Esophagus muscularis mucosa (tissue), 4 donors: Measurements from ENCODE around the gene SDK1. TPM values are rescaled to one million over a fixed set of nuclear protein-coding genes. Genes with fewer than 3 reads are reported as not detected.

Source experiments
- DNase-seq: peaks from one replicate; pipeline ENCODE4 v3.0.0-alpha.2; 2017; ENCODE audit errors: extremely low spot score
- H3K27ac ChIP-seq, 4 donors: fragments of 200-600 bp; sonication (generic); replicated peaks in 1 of 4; 1 replicate in 3 of 4; 2 replicates in 1 of 4; pipeline ENCODE4 v1.5.1; 2016 to 2019; ENCODE audit warnings: mild to moderate bottlenecking in 1 of 4
- H3K27me3 ChIP-seq, 4 donors: fragments of 200-600 bp; sonication (generic); one replicate each; pipeline versions ENCODE4 v1.5.1 to v1.6.0; 2016 to 2019
- H3K36me3 ChIP-seq, 4 donors: fragments of 200-600 bp; sonication (generic); one replicate each; pipeline ENCODE4 v1.5.1; 2016 to 2019
- H3K4me1 ChIP-seq, 4 donors: fragments of 200-600 bp; sonication (generic); one replicate each; pipeline ENCODE4 v1.5.1; 2016 to 2019
- H3K4me3 ChIP-seq, 4 donors: fragments of 200-600 bp; sonication (generic); 1 replicate in 2 of 4; 2 replicates in 2 of 4; pipeline ENCODE4 v1.5.1; 2016 to 2019; ENCODE audit warnings: mild to moderate bottlenecking in 4 of 4, moderate library complexity in 1 of 4
- H3K9me3 ChIP-seq, 4 donors: fragments of 200-600 bp; sonication (generic); 1 replicate in 3 of 4; 2 replicates in 1 of 4; pipeline ENCODE4 v1.5.1; 2016 to 2019
- CTCF ChIP-seq, 3 experiments: fragments of 200-600 bp in 2 of 3; fragments of 450-650 bp in 1 of 3; sonication (generic) in 2 of 3; IDR thresholded peaks; one replicate each; pipeline ENCODE4 v1.5.1; 2017 to 2019; ENCODE audit warnings: antibody characterized with exemption in 3 of 3, mild to moderate bottlenecking in 2 of 3, moderate library complexity in 1 of 3
- EP300 ChIP-seq: sonication (generic); formaldehyde crosslinking; IDR thresholded peaks from one replicate; pipeline ENCODE4 v1.6.1; 2017; ENCODE audit warnings: antibody characterized with exemption
- POLR2A ChIP-seq: fragments of 450-650 bp; IDR thresholded peaks from one replicate; pipeline ENCODE4 v1.6.1; 2017; ENCODE audit warnings: antibody characterized with exemption, moderate library complexity, mild to moderate bottlenecking, low read depth
- POLR2AphosphoS5 ChIP-seq, 2 donors: sonication (generic); formaldehyde crosslinking; IDR thresholded peaks; one replicate each; pipeline ENCODE4 v1.6.1; 2017; ENCODE audit warnings: antibody characterized with exemption in 2 of 2
- WGBS: methylation state at CpG from one replicate; pipeline ENCODE4 v1.1.5; 2018; 5-methylcytosine and 5-hydroxymethylcytosine counted together
- intact Hi-C: fragments of 100-400 bp; cut with DNase I; formaldehyde crosslinking; loops from one replicate; pipeline ENCODE4 v1.15.1; 2023
- total RNA-seq, 4 donors: library from RNA; depleted of rRNA; stranded (reverse); fragments of >200 nt; gene quantifications; one replicate each; pipeline versions ENCODE4 v1.1.0 to v1.2.1, GENCODE V29; 2016

Gene SDK1
- total RNA-seq, 4 donors from 2014 or later, result 7.8 to 18.6 (median 12.0) TPM

GRCh38 chr7:3589752-3590151 is 288.7 kb downstream of the SDK1 start:
- Histone ChIP-seq H3K27me3 (no peaks in the 10 kb centered on the region), H3K4me3 (no peak overlapping the region), H3K27ac (no peak overlapping the region), H3K4me1 (no peaks in the 10 kb centered on the region), H3K9me3 (no peaks in the 10 kb centered on the region), H3K36me3 (no peaks in the 10 kb centered on the region)
- 71% methylated on average over 2 of the region's 2 CpGs for WGBS
- DNase-seq, result no peak
- intact Hi-C loops, result no loop called here
- TF ChIP-seq EP300 (no peak), POLR2A (no peak), CTCF (IDR thresholded peaks at IDR 0.05) (no peak), POLR2AphosphoS5 (IDR thresholded peaks at IDR 0.05) (no peak)

DNA sequence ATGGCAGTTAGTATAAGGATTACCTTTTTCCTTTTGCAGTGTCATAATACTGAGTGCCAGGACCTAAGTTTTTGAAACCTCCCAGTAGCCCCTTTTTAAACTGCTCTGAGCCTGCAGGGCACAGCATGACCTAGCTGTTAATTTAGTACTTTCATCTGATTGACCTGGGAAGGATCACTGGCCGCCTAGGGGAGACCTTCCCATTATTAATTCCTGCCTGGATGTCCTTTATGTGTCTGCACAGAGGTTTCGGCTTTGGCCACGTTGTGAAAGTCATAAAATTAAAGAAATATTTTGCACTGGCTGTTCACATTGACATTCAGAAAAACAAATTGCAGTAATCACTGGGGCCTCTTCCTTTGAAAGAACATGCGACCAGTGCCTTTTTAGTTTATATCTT is 290.2 kb downstream of the SDK1 start:
- H3K4me3 ChIP-seq, result no peak overlapping the region
- intact Hi-C loops, result no loop called here
- no peaks in the 10 kb centered on the region for H3K4me1 ChIP-seq
- DNase-seq, result no peak
- no peak overlapping the region for H3K27ac ChIP-seq
- H3K27me3 ChIP-seq, result no peaks in the 10 kb centered on the region
- TF ChIP-seq CTCF (IDR thresholded peaks at IDR 0.05) (no peak), EP300 (no peak), POLR2A (no peak), POLR2AphosphoS5 (IDR thresholded peaks at IDR 0.05) (no peak)
- no peaks in the 10 kb centered on the region for H3K36me3 ChIP-seq
- H3K9me3 ChIP-seq, result no peaks in the 10 kb centered on the region
- WGBS, result 70% methylated on average over 4 of the region's 4 CpGs

DNA sequence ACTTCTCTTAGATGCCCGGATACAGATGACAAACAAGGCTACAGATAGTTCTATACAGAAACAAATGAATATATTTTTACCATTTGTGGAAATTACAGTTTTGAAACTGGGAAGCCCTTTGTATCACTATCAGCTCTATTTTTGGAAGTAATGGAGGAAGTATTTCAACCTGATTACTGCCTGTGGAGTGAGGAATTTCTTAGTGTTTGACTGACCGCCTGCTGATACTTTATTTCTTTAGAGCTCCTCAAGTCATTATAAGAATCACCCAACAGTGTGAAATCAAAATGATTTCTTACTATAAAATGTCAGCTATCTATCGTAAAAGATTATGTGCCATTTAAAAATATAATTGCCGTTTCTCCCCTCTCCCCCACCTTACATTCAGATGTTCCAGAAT is 290.9 kb downstream of the SDK1 start:
- H3K9me3 ChIP-seq, result no peaks in the 10 kb centered on the region
- TF ChIP-seq EP300, result no peak
- no peak for TF ChIP-seq POLR2A
- TF ChIP-seq POLR2AphosphoS5 (IDR thresholded peaks at IDR 0.05), result no peak
- TF ChIP-seq CTCF (IDR thresholded peaks at IDR 0.05), result no peak
- no peaks in the 10 kb centered on the region for H3K36me3 ChIP-seq
- no peak for DNase-seq
- intact Hi-C loops, result no loop called here
- 89% methylated on average over 4 of the region's 4 CpGs for WGBS
- no peak overlapping the region for H3K27ac ChIP-seq
- no peaks in the 10 kb centered on the region for H3K4me1 ChIP-seq
- H3K27me3 ChIP-seq, result no peaks in the 10 kb centered on the region
- no peak overlapping the region for H3K4me3 ChIP-seq

- Histone ChIP-seq H3K9me3 (no peaks in the 10 kb centered on the region), H3K4me3 (no peak overlapping the region), H3K27me3 (no peaks in the 10 kb centered on the region), H3K4me1 (no peaks in the 10 kb centered on the region), H3K27ac (no peak overlapping the region), H3K36me3 (no peaks in the 10 kb centered on the region)
- TF ChIP-seq POLR2A, result no peak
- TF ChIP-seq EP300, result no peak
- no peak for TF ChIP-seq CTCF (IDR thresholded peaks at IDR 0.05)
- no peak for TF ChIP-seq POLR2AphosphoS5 (IDR thresholded peaks at IDR 0.05)
- 71% methylated on average over 11 of the region's 11 CpGs for WGBS
- no peak for DNase-seq
- intact Hi-C loops, result no loop called here
Observed at GRCh38 chr7:3592401-3593134, 291.5 kb downstream of the SDK1 start.

DNA sequence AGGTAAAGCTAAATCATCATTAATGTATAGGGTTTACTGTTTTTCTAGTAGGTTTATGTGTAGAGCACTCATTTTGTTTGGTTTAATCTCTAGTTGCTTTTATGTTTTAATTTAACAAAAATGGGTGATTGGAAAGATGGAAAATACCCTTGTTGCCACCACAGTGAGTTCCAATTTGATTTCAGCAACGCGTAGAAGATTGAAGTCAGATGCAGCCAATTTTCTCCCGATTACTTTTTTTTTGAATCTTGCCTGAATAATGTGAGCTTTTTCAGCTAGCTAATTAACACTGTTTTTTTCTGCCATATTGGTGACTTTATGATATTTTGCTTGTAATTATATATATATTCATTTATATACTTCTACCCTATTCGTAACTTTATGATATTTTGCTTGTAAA is 293.8 kb downstream of the SDK1 start:
- H3K27ac ChIP-seq, result no peak overlapping the region
- H3K4me1 ChIP-seq, result no peaks in the 10 kb centered on the region
- H3K9me3 ChIP-seq, result no peaks in the 10 kb centered on the region
- 96% methylated on average over 4 of the region's 4 CpGs for WGBS
- H3K36me3 ChIP-seq, result no peaks in the 10 kb centered on the region
- DNase-seq, result no peak
- no peaks in the 10 kb centered on the region for H3K27me3 ChIP-seq
- intact Hi-C loops, result no loop called here
- no peak overlapping the region for H3K4me3 ChIP-seq
- TF ChIP-seq POLR2AphosphoS5 (IDR thresholded peaks at IDR 0.05) (no peak), EP300 (no peak), CTCF (IDR thresholded peaks at IDR 0.05) (no peak), POLR2A (no peak)
